22Rv1 (cell line): ENCODE results near the gene ADIPOR2.

Source experiments
- H3K27ac ChIP-seq: fragments of 450-650 bp; 2 replicates; pipeline ENCODE4 v1.5.1; 2017
- ZFX ChIP-seq: fragments of 450-650 bp; IDR thresholded peaks from 2 replicates; pipeline ENCODE4 v1.6.1; 2017; ENCODE audit warnings: antibody characterized with exemption, borderline replicate concordance
- TF ChIP-seq, protein P1 (sequence below): fragments of 450-650 bp; IDR thresholded peaks from 2 replicates; pipeline ENCODE4 v1.5.1; 2017; ENCODE audit warnings: mild to moderate bottlenecking

The ADIPOR2 gene

DNA sequence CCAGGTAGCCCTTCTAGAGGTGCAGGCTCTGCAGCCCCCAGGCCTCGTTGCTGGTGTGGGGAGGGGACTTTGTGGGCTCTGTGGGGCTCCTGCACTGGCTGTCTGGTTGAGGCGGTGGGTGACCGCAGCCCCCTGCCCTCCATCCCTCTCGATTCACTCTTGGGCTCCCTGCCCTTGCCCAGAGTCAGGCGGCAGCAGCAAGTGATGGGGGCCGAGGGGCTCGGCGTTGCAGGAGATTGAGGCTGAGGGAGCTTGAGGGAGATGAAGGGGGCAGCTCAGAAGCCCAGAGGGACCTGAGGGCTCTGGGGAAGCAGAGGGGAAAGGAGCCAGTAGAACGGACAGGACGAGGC lies 120.0 kb downstream of the ADIPOR2 start:
- no peak for TF ChIP-seq ZFX
- TF ChIP-seq, protein P1, sequence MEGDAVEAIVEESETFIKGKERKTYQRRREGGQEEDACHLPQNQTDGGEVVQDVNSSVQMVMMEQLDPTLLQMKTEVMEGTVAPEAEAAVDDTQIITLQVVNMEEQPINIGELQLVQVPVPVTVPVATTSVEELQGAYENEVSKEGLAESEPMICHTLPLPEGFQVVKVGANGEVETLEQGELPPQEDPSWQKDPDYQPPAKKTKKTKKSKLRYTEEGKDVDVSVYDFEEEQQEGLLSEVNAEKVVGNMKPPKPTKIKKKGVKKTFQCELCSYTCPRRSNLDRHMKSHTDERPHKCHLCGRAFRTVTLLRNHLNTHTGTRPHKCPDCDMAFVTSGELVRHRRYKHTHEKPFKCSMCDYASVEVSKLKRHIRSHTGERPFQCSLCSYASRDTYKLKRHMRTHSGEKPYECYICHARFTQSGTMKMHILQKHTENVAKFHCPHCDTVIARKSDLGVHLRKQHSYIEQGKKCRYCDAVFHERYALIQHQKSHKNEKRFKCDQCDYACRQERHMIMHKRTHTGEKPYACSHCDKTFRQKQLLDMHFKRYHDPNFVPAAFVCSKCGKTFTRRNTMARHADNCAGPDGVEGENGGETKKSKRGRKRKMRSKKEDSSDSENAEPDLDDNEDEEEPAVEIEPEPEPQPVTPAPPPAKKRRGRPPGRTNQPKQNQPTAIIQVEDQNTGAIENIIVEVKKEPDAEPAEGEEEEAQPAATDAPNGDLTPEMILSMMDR, result no peak
- no peak overlapping the region for H3K27ac ChIP-seq

DNA sequence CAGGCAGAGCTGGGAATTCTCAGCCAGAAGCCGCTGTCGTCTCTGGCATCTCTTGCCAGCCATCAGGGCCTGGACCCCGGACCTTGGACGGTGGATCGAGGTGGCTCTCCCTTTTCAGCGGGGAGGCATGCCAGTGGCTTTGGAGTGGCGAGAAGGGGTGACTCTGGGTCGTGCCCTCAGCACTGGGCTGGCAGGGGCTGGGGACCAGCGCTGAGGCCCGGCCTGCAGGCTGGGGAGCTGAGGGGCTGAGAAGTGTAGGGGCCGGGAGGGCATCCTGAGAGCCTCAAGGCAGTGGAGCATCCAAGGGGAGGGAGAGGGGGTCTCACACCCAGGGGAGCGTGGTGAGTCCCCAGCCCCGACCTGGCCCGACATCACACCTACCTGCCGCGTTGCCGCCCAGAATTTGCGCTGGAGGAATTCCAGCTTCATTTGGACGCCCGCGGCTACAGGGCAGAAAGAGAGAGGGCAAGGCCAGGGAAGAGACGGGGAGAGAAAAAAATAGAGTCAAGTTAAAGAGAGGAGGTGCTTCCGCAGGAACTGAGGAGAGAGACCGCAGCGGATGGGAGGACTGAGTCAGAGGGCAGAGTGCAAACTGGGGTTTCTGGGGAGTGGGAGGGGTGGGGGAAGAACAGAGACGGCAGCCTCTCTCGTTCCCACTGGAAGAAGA lies 120.5 kb downstream of the ADIPOR2 start:
- H3K27ac ChIP-seq, result no peak overlapping the region
- TF ChIP-seq, protein P1, result no peak

DNA sequence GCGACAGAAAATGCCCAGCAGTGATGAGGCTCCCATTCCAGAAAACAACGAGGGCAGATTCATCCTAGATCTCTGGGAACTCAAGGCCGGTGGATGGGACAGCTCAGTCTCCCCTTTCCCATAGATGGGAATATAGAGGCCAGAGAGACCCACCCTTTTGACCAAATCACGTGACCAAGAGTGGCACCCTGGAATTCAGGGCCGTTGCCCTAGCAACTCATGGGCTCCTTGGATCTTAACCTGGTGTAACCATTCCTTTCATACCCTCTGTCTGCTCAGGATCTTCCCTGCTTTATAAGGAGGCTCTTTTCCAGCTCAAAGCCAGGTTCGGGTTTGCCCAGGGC lies 121.0 kb downstream of the ADIPOR2 start:
- no peak overlapping the region for H3K27ac ChIP-seq
- TF ChIP-seq ZFX, result no peak
- TF ChIP-seq, protein P1, result no peak

DNA sequence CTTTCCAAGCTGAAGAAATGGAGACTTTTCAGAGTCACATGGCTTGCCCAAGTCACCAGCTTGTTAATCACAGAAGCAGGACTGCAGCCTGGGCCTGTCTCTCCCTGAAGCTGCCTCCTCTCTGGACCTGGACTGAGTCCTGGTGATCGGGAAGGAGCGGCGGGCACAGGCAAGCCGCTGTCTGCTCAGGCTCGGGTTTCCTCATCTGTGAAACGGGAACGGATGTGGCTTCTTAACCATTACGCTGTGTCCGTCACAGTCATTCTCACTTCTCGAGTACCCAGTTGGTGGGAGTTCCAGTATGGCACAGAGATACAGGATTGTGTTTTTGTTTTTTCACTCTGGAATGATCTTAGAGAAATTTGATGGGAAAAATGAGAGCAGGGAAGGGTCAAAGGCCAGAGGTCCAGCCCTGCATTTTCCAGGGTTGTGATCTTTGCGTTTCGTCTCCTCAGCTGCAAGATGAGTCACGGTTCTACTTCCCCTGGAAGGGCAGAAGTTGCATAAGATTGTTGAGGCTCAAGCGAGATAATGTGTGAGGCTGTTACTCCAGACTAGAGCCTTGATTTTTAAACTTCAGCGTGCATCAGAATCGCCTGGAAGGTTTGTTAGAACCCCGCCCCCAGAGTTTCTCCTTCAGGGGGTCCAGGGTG lies 121.9 kb downstream of the ADIPOR2 start:
- H3K27ac ChIP-seq, result no peak overlapping the region
- TF ChIP-seq, protein P1, result no peak
- TF ChIP-seq ZFX, result no peak

DNA sequence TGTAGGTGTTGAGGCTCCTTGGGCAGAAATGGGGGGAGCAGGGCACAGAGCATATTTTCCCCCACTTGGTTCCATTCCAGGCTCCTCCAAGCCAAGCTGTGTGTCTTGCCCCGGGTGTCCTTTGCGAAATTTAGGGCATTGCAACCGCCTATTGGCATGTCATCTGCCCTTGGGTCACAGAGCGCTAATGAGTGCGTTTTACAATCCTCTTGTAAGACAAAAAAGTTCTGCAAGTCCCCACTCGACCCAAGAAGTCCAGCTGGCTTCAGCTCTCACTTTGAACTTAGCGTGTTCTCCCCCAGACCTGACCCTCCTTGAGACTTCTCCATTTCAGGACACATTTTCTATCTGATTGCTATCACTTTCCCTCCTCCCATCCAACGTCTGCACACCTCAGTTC lies 123.4 kb downstream of the ADIPOR2 start:
- no peak for TF ChIP-seq ZFX
- TF ChIP-seq, protein P1, result no peak
- no peak overlapping the region for H3K27ac ChIP-seq

DNA sequence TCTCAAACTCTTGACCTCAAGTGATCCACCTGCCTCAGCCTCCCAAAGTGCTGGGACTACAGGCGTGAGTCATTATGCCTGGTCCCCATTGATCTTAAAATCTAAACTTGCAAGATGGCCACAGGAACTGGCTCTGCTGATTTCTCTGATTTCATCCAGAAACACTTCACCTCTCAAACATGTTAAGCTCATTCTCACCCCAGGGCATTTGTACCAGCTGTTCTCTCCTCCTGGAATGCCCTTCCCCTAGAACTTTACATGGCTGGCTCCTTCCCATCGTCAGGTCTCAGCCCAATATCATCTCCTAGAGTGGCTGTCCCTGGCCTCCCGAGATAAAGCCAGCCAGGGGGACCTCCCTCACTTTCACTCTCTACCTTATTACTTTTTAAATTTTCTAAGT lies 124.2 kb downstream of the ADIPOR2 start:
- TF ChIP-seq ZFX, result no peak
- TF ChIP-seq, protein P1, result no peak
- no peak overlapping the region for H3K27ac ChIP-seq

DNA sequence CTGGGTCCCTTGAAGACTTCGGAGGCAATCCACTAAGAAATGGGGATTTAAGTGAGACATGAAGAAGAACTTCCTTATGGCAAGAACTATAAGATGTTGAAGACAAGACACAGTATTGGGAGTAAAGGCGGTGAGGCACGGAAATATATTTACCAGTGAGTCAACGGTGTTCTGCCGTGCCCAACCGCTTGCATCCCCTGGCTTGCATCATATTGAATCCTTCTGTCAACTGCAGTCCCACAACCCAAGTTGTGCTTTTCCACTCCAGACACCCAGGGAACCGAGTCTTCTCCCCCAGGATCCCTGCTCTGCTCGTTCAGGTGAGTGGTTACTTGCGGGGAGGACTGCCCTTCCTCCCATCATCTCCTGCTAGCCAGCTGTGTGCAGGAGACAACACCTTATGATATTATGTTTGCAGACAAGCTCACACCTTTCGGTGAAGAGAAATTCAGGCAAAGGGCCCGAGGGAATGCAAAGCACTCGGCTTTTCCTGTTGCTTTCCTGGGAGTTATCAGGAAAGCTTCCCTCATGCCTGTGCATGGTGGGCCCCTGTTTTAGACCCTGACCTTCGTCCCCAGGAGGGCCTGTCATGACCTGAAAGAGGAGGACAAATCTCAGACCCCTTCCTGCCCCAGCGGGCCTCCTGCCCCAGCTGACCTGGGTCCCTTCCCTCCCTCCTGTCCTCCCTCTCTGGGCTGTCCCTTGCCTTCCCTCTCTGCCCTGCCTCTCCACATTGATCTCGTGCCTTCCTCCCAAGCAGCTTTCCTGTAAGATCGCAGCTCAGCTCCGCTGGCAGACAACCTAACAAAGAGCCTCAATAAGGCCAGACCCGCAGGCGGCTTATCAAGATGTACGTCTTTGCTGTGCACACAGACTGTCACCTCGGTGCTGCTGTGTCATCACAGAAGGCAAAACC lies 125.2 kb downstream of the ADIPOR2 start:
- H3K27ac ChIP-seq, result no peak overlapping the region
- no peak for TF ChIP-seq ZFX
- TF ChIP-seq, protein P1, result no peak
